Ecto neural progenitor cell (in vitro differentiated cells): ENCODE data around the gene CSTB.

ENCODE experiments used
- DNase-seq: peaks from one replicate; pipeline ENCODE4 v3.0.0-alpha.2; 2018; ENCODE audit warnings: low spot score

The CSTB gene

DNA sequence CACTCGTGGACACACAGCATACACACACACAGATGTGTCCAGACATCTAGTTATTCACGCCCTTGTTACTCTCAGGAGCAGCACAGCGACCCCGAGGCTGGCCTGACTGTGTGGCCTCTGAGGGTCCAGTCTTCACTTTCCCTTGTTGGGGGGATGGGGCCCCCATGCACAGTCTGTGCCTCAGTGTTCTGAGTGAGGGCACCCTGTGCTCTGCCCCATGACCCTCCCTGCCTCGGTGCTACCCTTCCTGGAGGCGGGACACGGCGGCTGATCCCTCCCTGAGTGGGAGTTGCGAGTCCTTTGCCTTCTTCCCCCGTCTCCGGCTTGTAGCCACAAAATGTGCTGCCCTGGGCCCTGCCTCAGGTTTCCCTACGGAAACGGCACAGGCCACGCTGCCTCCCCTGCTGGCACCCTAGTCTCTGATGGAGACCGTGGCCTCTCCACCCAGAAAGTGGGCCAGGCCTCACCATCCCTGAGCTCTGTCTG, 8.6 kb downstream of the CSTB start:
- no peak for DNase-seq

GRCh38 chr21:43766734-43767497, 9.2 kb downstream of the CSTB start:
- DNase-seq: no peak

DNA sequence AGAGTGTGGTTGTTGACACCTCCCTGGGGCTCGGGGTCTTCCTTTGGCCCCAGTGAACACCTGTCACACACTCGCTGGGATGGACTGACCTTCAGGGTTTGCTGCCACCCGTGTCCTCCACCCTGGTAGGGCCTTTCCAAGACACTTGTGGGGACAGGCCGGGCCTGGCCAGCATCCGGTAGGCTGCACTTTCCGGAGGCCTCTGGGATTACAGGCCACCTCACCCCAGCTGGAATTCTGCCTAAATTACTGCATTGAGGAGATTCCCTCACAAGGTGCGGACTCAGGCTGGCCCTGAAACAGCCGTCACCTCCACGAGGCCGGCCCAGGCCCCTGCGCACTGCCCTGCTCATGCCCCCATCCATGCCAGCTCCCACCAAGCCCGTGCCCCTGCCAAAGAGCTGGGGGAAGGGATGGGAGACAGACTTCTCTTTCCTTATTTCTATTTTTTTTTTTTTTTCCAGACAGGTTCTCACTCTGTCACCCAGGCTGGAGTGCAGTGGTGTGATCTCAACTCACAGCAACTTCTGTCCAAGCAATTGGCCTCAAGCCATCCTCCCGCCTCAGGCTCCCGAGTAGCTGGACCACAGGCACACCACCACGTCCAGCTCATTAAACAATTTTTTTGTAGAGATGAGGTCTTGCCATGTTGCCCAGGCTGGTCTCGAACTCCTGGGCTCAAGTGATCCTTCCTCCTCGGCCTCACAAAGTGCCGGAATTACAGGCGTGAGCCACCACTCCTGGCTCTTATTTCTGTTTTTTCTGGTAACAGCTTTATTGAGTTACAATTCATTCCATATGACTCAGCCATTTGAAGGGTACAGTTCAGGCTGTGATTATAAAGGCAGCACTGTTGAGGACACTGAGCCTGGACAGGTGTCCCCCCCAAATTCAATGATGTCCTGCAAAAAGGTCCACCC, 11.3 kb downstream of the CSTB start:
- DNase-seq: no peak

DNA sequence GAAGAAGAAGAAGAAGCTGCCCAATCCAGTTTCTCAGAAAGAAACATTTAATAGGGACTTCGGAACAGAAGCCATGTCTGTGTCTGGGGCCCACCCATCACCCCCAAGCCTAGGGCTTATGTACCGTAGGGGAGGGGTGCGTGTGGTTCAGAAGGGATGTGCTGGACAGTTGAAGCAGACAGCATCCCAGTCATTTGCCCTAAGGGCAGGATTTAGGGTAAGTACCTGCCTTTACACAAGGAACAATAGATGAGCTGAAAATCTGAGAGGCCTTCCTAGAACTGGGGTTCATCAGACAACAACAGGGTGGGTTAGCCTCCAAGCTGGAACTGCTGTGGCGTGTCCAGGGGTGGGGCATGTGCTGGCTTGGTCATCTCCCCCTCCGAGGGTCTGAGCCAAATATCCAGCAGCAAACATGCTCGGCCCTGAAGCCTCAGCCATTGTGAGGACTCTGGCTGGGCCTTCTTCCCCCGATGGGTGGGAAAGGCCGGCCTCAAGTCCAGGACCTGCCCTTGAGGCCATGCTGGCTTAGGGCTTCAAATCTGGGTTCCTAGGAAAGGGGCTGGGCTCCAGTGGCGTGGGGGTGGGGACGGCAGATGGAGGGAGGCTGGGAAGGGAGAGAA, 12.1 kb downstream of the CSTB start:
- DNase-seq: no peak

GRCh38 chr21:43762303-43763128, 13.6 kb downstream of the CSTB start:
- DNase-seq: no peak

- DNase-seq: no peak
These were observed 14.2 kb downstream of the CSTB start for GRCh38 chr21:43761886-43762285.

GRCh38 chr21:43760391-43760958, 15.6 kb downstream of the CSTB start:
- DNase-seq: no peak

GRCh38 chr21:43759651-43760050, 16.5 kb downstream of the CSTB start:
- DNase-seq: no peak

DNA sequence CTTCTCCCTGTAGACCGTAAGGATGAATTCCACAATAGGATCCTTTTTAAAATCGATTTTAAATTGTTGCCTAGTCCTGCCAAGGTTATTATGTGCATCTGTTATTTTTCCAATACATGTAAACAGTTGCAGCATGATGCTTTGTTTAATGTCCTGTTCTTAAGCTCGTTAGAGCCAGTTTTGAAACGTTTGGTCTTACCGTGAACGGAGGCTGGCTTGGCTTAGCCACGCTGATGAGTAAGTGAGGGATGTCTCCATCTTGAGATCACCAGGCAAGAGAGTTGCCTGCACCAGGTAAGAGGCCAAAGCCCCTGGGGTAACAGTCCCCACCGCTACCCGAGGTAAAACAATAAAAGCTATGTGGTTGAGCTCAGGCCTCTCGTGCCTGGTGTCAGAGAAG, 17.3 kb downstream of the CSTB start:
- no peak for DNase-seq

DNA sequence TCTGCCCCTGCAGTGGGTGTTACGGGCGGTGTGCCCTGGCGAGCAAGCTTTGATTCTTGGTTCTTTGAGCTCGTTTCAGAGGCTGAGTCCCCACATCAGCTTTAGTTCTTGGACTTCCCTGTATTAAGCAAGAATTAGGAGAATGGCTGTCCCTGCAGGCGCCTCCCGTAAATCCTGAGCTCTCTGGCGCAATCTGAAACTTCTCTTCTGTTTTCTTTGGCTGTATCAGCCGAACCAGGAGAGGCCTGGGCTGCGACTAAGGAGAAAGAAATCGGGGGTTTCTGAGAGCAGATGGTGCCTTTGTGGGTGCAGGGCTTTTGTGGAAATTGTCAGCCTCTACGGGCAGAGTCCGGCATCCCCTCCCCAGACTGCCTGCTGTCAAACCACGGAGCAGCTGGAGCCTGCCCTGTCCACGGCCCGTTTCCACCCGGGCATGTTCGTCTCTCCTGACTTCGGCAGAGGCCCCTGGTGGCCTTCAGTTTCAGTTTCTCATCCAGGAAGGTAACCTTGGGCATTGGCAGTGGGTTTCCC, 17.9 kb downstream of the CSTB start:
- DNase-seq: no peak

DNA sequence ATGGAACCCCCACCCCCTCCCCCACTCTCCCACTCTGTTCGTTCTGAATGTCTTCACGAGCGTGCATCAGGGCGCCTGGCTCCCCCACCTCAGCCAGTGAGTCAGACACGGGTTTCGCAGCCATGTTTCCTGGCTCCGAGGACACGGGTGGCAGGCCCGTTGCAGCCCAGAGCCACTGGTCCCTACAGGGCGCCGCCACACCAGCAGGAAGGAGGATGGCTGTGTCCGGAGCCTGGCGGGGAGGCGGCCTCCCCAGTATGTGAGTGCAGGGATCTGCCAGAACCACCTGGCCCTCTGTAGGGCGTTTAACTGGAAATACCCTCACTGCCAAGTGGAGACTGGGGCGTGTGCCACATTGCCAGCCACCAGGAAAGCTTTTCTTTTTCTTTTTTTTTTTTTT, 18.5 kb downstream of the CSTB start:
- DNase-seq: no peak

- no peak for DNase-seq
These were observed 20.1 kb downstream of the CSTB start for GRCh38 chr21:43755820-43756594.

DNA sequence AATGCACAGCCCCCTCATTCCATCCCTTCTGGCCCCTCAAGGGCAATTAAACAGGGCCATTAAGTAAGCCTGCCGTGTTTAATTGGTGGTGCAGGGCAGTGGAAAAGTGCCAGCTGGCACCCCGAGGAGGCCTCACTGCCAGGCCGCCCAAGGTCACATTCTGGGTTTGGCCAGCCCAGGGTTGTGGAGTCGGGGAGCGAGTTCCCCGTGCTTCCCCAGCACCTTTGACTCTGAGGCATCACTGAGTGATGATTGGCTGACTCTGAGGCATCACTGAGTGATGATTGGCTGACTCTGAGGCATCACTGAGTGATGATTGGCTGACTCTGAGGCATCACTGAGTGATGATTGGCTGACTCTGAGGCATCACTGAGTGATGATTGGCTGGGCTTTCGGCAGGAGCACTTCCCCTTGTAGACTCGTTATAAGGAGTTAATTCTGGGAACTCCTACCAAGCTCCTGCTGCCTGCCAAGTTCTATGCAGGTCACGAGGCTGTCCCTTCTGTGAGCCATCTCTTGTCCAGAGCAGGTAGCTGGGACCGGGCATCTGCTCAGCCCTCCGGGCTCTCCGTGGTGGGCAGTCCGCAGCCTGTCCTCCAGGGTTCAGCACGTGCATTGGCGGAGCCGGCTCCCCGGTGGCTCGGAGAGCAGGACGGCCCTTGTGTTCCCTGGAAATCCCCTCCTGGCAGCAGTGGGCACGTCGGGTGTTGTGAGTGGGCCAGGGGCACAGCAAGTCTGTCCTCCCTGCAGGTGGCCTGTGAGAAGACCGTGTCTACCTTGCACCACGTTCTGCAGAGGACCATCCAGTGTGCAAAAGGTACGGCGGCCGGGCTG, 20.9 kb downstream of the CSTB start:
- DNase-seq: no peak

GRCh38 chr21:43753439-43753799, 22.7 kb downstream of the CSTB start:
- no peak for DNase-seq

DNA sequence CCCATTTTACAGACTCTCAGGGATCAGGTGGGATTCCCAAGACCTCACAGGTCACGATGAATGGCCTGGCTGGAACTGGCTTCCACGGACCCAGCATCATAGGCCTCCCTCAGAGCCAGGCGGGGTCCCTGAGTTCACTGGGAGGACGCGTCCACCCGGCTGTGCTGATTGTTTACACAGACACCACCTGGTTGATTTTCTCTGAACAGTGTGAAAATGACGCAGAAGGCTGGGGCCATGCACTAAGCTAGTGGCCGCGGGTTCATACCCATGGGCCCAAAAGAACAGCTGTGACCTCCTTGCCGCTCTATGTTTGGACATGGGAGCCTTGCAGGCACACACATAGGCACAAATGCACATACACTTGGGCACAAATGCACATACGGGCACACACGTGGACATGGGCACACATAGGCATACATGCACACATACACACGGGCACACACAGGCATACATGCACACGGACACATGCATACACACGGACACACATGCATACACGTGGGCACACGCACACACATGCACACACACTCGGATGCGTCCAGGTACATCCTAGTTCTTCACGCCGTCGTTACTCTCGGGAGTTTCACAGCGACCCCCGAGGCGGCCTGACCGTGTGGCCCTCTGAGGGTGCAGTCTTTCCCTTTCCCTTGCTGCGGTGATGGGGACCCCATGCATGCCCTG, 23.2 kb downstream of the CSTB start:
- DNase-seq: no peak

GRCh38 chr21:43751955-43752591, 24.0 kb downstream of the CSTB start:
- DNase-seq: no peak

- DNase-seq: no peak
These were observed 25.6 kb downstream of the CSTB start for GRCh38 chr21:43750339-43751033.
